HepG2 (cell line): ENCODE results near the gene NINL. TPM values are rescaled to one million over a fixed set of nuclear protein-coding genes. Genes with fewer than 3 reads are reported as not detected.

Experiments
- AGO2 ChIP-seq: fragments of 200-400 bp; formaldehyde crosslinking; optimal IDR thresholded peaks from 2 replicates; pipeline ENCODE3; 2017; ENCODE audit warnings: mild to moderate bottlenecking, low read depth, low read length, moderate library complexity
- ARHGAP35 ChIP-seq: sonication (generic); formaldehyde crosslinking; IDR thresholded peaks from 2 replicates; pipeline ENCODE4 v1.9.0; 2022; ENCODE audit warnings: mild to moderate bottlenecking, inconsistent platforms, moderate library complexity, missing genetic modification reagents, borderline replicate concordance
- CENPX ChIP-seq: sonication (generic); formaldehyde crosslinking; IDR thresholded peaks from 2 replicates; pipeline ENCODE4 v1.9.0; 2021; ENCODE audit warnings: mild to moderate bottlenecking, missing genetic modification reagents, moderate library complexity
- GATA4 ChIP-seq: sonication (generic); IDR thresholded peaks from 2 replicates; pipeline ENCODE4 v1.6.1; 2016; ENCODE audit warnings: antibody characterized with exemption, low read depth, borderline replicate concordance
- HNRNPL ChIP-seq: fragments of 200-400 bp; formaldehyde crosslinking; IDR thresholded peaks from 2 replicates; pipeline ENCODE4 v1.6.1; 2017; ENCODE audit warnings: mild to moderate bottlenecking, low read depth, low read length
- JUNB ChIP-seq: sonication (generic); formaldehyde crosslinking; IDR thresholded peaks from 2 replicates; pipeline ENCODE4 v1.8.0; 2022; ENCODE audit warnings: missing genetic modification reagents, mild to moderate bottlenecking, borderline replicate concordance
- MBD4 ChIP-seq: IDR thresholded peaks from 2 replicates; pipeline ENCODE4 v1.6.1; 2012; ENCODE audit warnings: low read length, inconsistent platforms, borderline replicate concordance
- MXD3 ChIP-seq: IDR thresholded peaks from 2 replicates; pipeline ENCODE4 v1.6.1; 2016; ENCODE audit warnings: mild to moderate bottlenecking, missing biosample characterization, missing genetic modification reagents
- NAIF1 ChIP-seq: sonication (generic); formaldehyde crosslinking; IDR thresholded peaks from 2 replicates; pipeline ENCODE4 v1.5.0; 2020; ENCODE audit warnings: mild to moderate bottlenecking, missing genetic modification reagents, borderline replicate concordance
- NFKB2 ChIP-seq: sonication (generic); formaldehyde crosslinking; IDR thresholded peaks from 2 replicates; pipeline ENCODE4 v1.4.0; 2020; ENCODE audit warnings: missing genetic modification reagents, borderline replicate concordance
- NPAS2 ChIP-seq: sonication (generic); formaldehyde crosslinking; IDR thresholded peaks from 2 replicates; pipeline ENCODE4 v1.8.0; 2022; ENCODE audit warnings: mild to moderate bottlenecking, missing genetic modification reagents, borderline replicate concordance
- PRDM10 ChIP-seq: sonication (generic); formaldehyde crosslinking; IDR thresholded peaks from 2 replicates; pipeline ENCODE4 v1.4.0; 2020; ENCODE audit warnings: low read depth, missing genetic modification reagents
- RFX1 ChIP-seq: fragments of 450-650 bp; IDR thresholded peaks from 2 replicates; pipeline ENCODE4 v1.6.1; 2017
- RXRA ChIP-seq: sonication (generic); formaldehyde crosslinking; IDR thresholded peaks from 2 replicates; pipeline ENCODE4 v1.5.1; 2020; ENCODE audit warnings: missing genetic modification reagents
- SIX4 ChIP-seq: sonication (generic); formaldehyde crosslinking; IDR thresholded peaks from 2 replicates; pipeline ENCODE4 v1.4.0; 2020; ENCODE audit warnings: missing genetic modification reagents
- SSRP1 ChIP-seq: IDR thresholded peaks from 2 replicates; pipeline ENCODE4 v1.6.1; 2016; ENCODE audit warnings: control low read depth
- UBTF ChIP-seq: sonication (generic); formaldehyde crosslinking; IDR thresholded peaks from 2 replicates; pipeline ENCODE4 v1.4.0; 2020; ENCODE audit warnings: mild to moderate bottlenecking, missing genetic modification reagents
- XRCC5 ChIP-seq: fragments of 200-400 bp; formaldehyde crosslinking; optimal IDR thresholded peaks from 2 replicates; pipeline ENCODE3; 2017; ENCODE audit warnings: mild to moderate bottlenecking, low read length
- ZFAT ChIP-seq: sonication (generic); formaldehyde crosslinking; conservative IDR thresholded peaks from 2 replicates; pipeline ENCODE4 v1.8.1; 2023; ENCODE audit warnings: missing genetic modification reagents, inconsistent platforms
- ZNF138 ChIP-seq: sonication (generic); formaldehyde crosslinking; IDR thresholded peaks from 2 replicates; pipeline ENCODE4 v1.5.0; 2020; ENCODE audit warnings: mild to moderate bottlenecking, low read depth, missing genetic modification reagents
- ZNF34 ChIP-seq: sonication (generic); formaldehyde crosslinking; IDR thresholded peaks from 2 replicates; pipeline ENCODE4 v1.4.0; 2020; ENCODE audit warnings: mild to moderate bottlenecking, missing genetic modification reagents, borderline replicate concordance
- ZNF451 ChIP-seq: sonication (generic); formaldehyde crosslinking; IDR thresholded peaks from 2 replicates; pipeline ENCODE4 v1.5.0; 2020; ENCODE audit warnings: mild to moderate bottlenecking, missing genetic modification reagents
- ZNF773 ChIP-seq: sonication (generic); formaldehyde crosslinking; IDR thresholded peaks from 2 replicates; pipeline ENCODE4 v1.4.0; 2020; ENCODE audit warnings: missing genetic modification reagents, borderline replicate concordance
- polyA plus RNA-seq, 8 experiments: library from polyadenylated mRNA; depleted of rRNA in 3 of 8; stranded (reverse) in 7 of 8; unstranded in 1 of 8; fragments of >200 nt; fragmentation: Illumina TruSeq in 4 of 8; extraction: Trizol in 4 of 8; gene quantifications; 2 replicates each; pipeline versions ENCODE4 v1.2.1 to v1.2.3, GENCODE V29; 2011 to 2016; ENCODE audit warnings: low read depth in 4 of 8, missing spikeins in 1 of 8, mixed read lengths in 1 of 8; ENCODE audit not compliant: insufficient read depth in 1 of 8
- total RNA-seq, 5 experiments: library from RNA; depleted of rRNA; stranded (reverse); fragments of >200 nt; fragmentation: Illumina TruSeq; extraction: Trizol; gene quantifications; 2 replicates each; pipeline ENCODE4 v1.2.3, GENCODE V29; 2016; ENCODE audit warnings: low read depth in 1 of 5

Gene NINL
- total and polyA plus RNA-seq, 2 of the 13 experiments (the other 11 are each of a cell fraction or from before 2014, with no cell fraction given): 32.3 to 34.3 TPM

GRCh38 chr20:25538838-25539665, 46.3 kb downstream of the NINL start (continued):
- TF ChIP-seq ZNF34: peak; percentile 99; the same call in 1 of the 2 replicates
- TF ChIP-seq SSRP1 (CRISPR knock-in tag): peak; percentile 92; the same call in 1 of the 2 replicates
- TF ChIP-seq SIX4 (CRISPR knock-in tag): peak; percentile 71
- no peak for TF ChIP-seq JUNB (CRISPR knock-in tag)
- TF ChIP-seq GATA4: peak; percentile 86
- TF ChIP-seq RXRA (CRISPR knock-in tag): peak; percentile 99
- no peak for TF ChIP-seq MBD4
- no peak for TF ChIP-seq NPAS2 (CRISPR knock-in tag)
- peak; percentile 71; the same call in 1 of the 2 replicates for TF ChIP-seq ZNF451 (CRISPR knock-in tag)
- no peak; the same call in 1 of the 2 replicates for TF ChIP-seq RFX1
- TF ChIP-seq NFKB2: peak; percentile 79; the same call in 1 of the 2 replicates
- peak; percentile 99 for TF ChIP-seq HNRNPL
- 0 out of 2 replicates have a peak, but pooled peaks have one; percentile 69 for TF ChIP-seq ZNF138 (CRISPR knock-in tag)
- TF ChIP-seq NAIF1 (CRISPR knock-in tag): no peak
- TF ChIP-seq ZNF773 (CRISPR knock-in tag): no peak
- TF ChIP-seq XRCC5: peak; percentile 88
- no peak; the same call in 1 of the 2 replicates for TF ChIP-seq PRDM10
- TF ChIP-seq ZFAT: no peak
- TF ChIP-seq UBTF (CRISPR knock-in tag): peak; percentile 92
- peak; percentile 36; the same call in 1 of the 2 replicates for TF ChIP-seq MXD3 (CRISPR knock-in tag)
- TF ChIP-seq ARHGAP35: no peak
- no peak for TF ChIP-seq CENPX (CRISPR knock-in tag)
- peak; percentile 64 for TF ChIP-seq AGO2
